GM23338 (cell line): ENCODE measurements around the gene IGLL5. TPM values are rescaled to one million over a fixed set of nuclear protein-coding genes. Genes with fewer than 3 reads are reported as not detected.

ENCODE experiments used
- EZH2 ChIP-seq: fragments of 200-600 bp; sonication (generic); IDR thresholded peaks from one replicate; pipeline ENCODE4 v1.8.0; 2017; ENCODE audit warnings: antibody characterized with exemption, mild to moderate bottlenecking, low read depth; ENCODE audit not compliant: unreplicated experiment
- polyA plus RNA-seq: library from polyadenylated mRNA; unstranded; fragments of >200 nt; fragmentation: Nextera tagmentation; extraction: Ambion mirVana; gene quantifications from 2 replicates; pipeline ENCODE4 v1.2.1, GENCODE V29; 2016
- total RNA-seq: library from RNA; depleted of rRNA; stranded (reverse); fragments of >200 nt; shearing (Covaris generic); gene quantifications from 2 replicates; pipeline ENCODE4 v1.2.3, GENCODE V29; 2014
- TF ChIP-seq, protein P1 (sequence below): fragments of 250-450 bp; sonication (Bioruptor Pico); IDR thresholded peaks from 2 replicates; pipeline ENCODE4 v1.5.0; 2020; ENCODE audit warnings: mild to moderate bottlenecking, moderate library complexity
- TF ChIP-seq, protein P2 (sequence below): IDR thresholded peaks from one replicate; pipeline ENCODE4 v1.6.1; 2018; ENCODE audit warnings: antibody characterized with exemption; ENCODE audit not compliant: unreplicated experiment
- TF ChIP-seq, protein P3 (sequence below): IDR thresholded peaks from 2 replicates; pipeline ENCODE4 v1.6.1; 2016; ENCODE audit warnings: antibody characterized with exemption

Gene IGLL5
- total and polyA plus RNA-seq, 2 experiments from 2014 or later = not detected

GRCh38 chr22:22920104-22920654 lies 32.6 kb downstream of the IGLL5 start (continued):
- TF ChIP-seq, protein P1, sequence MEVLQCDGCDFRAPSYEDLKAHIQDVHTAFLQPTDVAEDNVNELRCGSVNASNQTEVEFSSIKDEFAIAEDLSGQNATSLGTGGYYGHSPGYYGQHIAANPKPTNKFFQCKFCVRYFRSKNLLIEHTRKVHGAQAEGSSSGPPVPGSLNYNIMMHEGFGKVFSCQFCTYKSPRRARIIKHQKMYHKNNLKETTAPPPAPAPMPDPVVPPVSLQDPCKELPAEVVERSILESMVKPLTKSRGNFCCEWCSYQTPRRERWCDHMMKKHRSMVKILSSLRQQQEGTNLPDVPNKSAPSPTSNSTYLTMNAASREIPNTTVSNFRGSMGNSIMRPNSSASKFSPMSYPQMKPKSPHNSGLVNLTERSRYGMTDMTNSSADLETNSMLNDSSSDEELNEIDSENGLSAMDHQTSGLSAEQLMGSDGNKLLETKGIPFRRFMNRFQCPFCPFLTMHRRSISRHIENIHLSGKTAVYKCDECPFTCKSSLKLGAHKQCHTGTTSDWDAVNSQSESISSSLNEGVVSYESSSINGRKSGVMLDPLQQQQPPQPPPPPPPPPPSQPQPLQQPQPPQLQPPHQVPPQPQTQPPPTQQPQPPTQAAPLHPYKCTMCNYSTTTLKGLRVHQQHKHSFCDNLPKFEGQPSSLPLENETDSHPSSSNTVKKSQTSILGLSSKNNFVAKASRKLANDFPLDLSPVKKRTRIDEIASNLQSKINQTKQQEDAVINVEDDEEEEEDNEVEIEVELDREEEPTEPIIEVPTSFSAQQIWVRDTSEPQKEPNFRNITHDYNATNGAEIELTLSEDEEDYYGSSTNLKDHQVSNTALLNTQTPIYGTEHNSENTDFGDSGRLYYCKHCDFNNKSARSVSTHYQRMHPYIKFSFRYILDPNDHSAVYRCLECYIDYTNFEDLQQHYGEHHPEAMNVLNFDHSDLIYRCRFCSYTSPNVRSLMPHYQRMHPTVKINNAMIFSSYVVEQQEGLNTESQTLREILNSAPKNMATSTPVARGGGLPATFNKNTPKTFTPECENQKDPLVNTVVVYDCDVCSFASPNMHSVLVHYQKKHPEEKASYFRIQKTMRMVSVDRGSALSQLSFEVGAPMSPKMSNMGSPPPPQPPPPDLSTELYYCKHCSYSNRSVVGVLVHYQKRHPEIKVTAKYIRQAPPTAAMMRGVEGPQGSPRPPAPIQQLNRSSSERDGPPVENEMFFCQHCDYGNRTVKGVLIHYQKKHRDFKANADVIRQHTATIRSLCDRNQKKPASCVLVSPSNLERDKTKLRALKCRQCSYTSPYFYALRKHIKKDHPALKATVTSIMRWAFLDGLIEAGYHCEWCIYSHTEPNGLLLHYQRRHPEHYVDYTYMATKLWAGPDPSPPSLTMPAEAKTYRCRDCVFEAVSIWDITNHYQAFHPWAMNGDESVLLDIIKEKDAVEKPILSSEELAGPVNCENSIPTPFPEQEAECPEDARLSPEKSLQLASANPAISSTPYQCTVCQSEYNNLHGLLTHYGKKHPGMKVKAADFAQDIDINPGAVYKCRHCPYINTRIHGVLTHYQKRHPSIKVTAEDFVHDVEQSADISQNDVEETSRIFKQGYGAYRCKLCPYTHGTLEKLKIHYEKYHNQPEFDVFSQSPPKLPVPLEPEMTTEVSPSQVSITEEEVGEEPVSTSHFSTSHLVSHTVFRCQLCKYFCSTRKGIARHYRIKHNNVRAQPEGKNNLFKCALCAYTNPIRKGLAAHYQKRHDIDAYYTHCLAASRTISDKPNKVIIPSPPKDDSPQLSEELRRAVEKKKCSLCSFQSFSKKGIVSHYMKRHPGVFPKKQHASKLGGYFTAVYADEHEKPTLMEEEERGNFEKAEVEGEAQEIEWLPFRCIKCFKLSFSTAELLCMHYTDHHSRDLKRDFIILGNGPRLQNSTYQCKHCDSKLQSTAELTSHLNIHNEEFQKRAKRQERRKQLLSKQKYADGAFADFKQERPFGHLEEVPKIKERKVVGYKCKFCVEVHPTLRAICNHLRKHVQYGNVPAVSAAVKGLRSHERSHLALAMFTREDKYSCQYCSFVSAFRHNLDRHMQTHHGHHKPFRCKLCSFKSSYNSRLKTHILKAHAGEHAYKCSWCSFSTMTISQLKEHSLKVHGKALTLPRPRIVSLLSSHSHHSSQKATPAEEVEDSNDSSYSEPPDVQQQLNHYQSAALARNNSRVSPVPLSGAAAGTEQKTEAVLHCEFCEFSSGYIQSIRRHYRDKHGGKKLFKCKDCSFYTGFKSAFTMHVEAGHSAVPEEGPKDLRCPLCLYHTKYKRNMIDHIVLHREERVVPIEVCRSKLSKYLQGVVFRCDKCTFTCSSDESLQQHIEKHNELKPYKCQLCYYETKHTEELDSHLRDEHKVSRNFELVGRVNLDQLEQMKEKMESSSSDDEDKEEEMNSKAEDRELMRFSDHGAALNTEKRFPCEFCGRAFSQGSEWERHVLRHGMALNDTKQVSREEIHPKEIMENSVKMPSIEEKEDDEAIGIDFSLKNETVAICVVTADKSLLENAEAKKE (CRISPR knock-in tag) = no peak
- TF ChIP-seq, protein P2, sequence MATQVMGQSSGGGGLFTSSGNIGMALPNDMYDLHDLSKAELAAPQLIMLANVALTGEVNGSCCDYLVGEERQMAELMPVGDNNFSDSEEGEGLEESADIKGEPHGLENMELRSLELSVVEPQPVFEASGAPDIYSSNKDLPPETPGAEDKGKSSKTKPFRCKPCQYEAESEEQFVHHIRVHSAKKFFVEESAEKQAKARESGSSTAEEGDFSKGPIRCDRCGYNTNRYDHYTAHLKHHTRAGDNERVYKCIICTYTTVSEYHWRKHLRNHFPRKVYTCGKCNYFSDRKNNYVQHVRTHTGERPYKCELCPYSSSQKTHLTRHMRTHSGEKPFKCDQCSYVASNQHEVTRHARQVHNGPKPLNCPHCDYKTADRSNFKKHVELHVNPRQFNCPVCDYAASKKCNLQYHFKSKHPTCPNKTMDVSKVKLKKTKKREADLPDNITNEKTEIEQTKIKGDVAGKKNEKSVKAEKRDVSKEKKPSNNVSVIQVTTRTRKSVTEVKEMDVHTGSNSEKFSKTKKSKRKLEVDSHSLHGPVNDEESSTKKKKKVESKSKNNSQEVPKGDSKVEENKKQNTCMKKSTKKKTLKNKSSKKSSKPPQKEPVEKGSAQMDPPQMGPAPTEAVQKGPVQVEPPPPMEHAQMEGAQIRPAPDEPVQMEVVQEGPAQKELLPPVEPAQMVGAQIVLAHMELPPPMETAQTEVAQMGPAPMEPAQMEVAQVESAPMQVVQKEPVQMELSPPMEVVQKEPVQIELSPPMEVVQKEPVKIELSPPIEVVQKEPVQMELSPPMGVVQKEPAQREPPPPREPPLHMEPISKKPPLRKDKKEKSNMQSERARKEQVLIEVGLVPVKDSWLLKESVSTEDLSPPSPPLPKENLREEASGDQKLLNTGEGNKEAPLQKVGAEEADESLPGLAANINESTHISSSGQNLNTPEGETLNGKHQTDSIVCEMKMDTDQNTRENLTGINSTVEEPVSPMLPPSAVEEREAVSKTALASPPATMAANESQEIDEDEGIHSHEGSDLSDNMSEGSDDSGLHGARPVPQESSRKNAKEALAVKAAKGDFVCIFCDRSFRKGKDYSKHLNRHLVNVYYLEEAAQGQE = no peak
- no peak for TF ChIP-seq EZH2
- TF ChIP-seq, protein P3, sequence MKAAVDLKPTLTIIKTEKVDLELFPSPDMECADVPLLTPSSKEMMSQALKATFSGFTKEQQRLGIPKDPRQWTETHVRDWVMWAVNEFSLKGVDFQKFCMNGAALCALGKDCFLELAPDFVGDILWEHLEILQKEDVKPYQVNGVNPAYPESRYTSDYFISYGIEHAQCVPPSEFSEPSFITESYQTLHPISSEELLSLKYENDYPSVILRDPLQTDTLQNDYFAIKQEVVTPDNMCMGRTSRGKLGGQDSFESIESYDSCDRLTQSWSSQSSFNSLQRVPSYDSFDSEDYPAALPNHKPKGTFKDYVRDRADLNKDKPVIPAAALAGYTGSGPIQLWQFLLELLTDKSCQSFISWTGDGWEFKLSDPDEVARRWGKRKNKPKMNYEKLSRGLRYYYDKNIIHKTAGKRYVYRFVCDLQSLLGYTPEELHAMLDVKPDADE = no peak
